Measurements from ENCODE around the gene ZNF217.
"Not testable (repeated sequence)": the region's sequence is repeated elsewhere in the genome, so short reads cannot be mapped to it uniquely, and the experiment has no call there.

ZNF217 gene

DNA sequence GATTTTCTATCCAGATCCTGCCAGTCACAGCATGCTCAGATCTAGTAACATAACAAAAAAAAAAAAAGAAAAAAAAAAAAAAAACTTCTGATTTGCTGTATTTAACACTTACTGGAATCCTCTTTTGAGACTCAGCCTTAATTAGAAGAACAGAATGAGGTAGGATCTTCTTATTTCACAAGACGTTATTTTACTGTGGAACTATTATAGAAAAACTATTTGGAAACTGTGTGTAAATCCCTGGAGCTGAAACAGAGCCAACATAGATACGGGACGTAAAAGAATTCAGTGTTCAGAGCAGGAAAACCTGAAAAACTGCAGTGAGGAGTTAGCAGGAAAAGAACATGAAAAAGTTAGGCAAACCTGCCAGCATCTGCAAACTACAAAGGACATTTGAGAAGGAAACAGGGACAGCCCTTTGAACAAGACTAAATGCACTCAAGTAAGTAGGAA is 3.4 kb upstream of the ZNF217 start:
- no peak for DNase-seq

GRCh38 chr20:53596189-53597001 is 2.8 kb upstream of the ZNF217 start:
- peak; percentile 79 for DNase-seq

DNA sequence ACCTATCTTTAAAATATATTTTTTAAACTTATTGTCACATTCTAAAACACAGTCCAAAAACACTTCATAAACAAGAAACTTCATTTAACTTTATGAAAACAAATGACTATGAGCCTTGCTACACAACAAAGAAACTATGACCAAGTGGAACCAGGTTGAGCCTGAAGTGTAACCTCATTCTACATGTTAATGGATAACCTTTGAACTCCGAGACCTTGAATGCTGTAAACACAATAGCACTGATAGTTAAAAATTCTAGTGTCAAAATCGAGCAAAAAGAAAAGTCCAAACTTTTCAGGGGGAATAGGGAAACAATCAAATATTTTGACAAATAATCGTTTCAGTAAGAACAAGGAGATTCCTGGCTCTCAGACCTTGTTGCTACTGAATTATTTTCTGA is 2.1 kb upstream of the ZNF217 start:
- peak; percentile 25 for DNase-seq

DNA sequence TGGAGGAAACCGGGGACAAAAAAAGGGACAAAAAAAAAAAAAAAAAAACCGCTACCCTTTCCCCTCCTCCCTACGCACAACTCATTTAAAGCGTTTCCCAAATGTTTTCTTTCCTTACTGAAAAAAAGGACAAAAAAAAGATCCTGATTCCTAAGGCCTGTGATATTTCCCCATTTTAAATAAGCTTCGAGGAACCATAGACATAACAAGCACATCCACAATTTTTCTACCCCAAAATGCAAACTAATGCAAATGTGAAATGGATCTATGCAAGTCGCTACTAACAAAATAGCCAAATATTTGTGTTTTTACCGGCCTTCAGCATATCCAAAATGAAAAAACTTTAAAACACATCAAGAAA is 1.4 kb upstream of the ZNF217 start:
- peak; percentile 49 for DNase-seq

DNA sequence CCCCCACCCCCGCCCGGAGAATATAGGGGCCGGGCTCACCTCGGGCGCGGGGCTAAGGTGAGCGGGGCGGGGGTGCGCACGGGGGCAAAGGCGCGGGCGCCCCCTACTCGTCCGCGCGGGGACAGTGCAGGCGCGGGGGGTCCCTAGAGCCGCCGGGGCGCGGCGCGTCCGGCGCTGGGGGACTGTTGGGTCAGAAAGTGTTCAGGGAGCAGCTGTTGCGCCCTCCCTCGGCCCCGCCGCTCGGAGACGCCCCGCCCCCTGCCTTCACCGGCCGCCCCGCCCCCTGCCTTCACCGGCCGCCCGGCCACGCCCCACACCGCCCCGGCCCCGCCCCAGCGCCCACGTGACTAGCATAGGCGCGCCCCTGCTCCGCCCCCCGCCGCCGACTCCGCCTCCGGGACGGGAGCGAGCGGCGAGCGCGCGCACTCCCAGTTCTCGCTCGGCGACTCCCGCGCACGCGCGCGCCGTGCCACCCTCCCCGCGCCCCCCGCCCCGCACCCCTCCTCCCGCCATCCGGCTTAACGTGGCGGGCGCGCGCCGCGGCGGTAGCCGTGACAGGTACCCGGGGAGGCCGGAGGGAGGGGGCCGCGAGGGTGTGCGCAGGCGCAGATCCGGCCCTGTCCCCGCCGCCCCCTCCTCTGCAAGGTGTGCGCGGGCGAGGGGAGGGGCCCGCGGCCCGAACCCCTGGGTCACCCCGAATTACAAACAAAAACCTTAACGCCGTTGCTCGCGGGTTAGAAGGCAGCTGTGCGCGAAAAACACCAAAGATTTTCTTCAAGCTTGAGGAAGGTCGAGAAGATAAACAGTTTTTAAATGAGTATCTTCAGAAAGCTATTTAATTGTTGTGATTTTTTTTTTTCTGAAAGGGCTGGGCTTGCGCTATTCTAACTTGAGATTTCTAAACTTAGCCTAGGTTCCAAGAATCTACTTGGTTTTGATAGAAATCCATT is 704 bp upstream of the ZNF217 start:
- peak; percentile 95 for DNase-seq

- peak; percentile 51 for DNase-seq
Observed at GRCh38 chr20:53592992-53593465, 610 bp downstream of the ZNF217 start.

DNA sequence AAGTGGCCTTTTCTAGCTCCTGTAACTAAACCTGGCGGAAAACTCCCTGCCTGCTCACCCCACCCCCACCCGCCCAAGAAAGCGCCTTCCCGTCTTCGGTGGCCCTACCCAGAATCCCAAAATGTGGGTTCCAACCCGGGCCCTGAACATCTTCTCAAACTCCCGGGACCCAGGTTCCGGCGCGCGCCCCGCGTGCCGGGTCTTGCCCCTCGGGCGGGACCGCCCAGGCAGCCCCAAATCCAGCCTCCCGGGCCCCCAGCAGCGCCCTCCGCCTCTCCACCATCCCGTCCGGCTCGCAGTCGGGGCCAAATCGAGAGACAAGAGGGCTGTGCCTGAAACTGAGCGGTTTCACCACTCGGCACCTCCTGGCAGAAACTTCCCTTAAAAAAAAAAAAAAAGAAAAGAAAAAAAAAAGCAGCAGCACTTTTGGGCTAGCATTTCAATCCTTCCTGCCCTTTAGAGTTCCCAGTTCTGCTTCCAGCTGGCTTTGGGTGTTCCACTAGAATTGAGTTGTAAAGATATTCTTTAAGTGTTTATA is 1.1 kb downstream of the ZNF217 start:
- DNase-seq, result peak; percentile 59

GRCh38 chr20:53591941-53592441 is 1.6 kb downstream of the ZNF217 start:
- peak; percentile 84 for DNase-seq

DNA sequence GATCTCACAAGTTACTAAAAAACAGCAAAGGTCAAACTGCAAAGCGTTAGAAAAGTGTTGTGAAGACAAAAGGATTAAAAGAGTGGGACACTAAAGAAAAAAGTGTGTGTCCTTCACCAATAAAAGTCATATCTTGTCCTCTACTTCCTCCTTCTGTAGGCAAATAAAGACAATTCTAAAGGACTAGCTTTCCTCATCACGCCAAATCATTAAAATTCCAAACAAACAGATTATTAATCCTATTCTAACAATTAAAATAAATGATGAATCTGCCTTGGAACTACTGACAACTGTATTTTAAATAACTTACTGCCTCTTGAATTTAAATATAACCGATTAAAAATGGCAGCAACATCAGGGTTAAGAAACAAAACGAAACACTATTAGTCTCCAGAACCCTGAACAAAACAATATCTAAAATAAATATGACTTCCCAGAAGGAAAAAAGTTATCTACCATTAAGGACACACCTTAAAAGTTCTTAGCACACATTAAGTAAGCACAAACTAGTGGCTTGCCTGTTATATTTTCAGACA is 2.4 kb downstream of the ZNF217 start:
- DNase-seq, result not testable (repeated sequence)

DNA sequence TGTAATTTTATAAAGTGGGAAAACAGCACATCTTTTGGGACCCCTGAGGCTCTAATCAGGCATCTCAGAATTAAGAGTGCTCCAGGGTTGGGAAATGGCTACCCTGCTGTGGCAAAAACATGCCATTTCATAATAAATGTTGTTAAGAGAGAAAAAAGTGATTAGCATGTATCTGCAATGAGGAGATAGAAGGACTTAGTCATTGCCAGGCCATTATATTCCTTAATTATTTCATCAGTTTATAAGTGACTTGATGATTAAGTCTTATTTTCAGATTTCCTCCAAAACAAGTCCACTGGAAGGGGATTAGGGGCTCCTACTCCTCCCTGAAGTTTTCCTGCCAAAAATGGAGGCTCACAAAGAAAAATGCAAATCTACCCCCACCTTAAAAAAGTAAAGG is 3.0 kb downstream of the ZNF217 start:
- DNase-seq, result not testable (repeated sequence)

- DNase-seq, result peak; percentile 36
Observed at GRCh38 chr20:53590122-53590521, 3.5 kb downstream of the ZNF217 start.

GRCh38 chr20:53589321-53590065 is 4.1 kb downstream of the ZNF217 start:
- DNase-seq, result peak; percentile 85

DNA sequence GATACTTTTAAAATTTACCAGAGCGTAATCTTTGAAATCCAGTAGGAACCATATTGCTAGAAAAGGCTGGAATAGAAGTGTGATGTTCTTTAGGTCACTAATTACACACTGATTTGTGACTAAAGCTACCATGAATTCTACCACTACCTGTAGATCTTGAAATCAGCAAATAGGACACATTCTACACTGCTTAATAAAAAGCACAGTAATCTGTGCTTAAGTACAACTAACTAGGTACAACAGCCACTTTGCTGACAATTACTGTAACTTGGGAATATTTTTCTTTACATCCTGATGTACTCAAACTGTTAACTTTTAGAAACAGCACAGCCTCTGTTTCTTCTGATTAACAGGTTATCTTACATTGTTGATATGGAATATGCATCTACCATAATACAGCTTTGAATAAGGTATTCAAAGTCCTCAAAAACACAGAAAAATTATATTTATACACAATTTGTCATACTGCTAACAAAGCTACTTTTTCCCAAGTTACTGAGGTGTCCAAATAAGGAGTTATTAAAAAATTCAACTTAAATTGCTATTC is 6.4 kb downstream of the ZNF217 start:
- DNase-seq, result not testable (repeated sequence)

- DNase-seq, result no peak
Observed at GRCh38 chr20:53586640-53587039, 7.0 kb downstream of the ZNF217 start.

- DNase-seq, result not testable (repeated sequence)
Observed at GRCh38 chr20:53585910-53586309, 7.7 kb downstream of the ZNF217 start.

DNA sequence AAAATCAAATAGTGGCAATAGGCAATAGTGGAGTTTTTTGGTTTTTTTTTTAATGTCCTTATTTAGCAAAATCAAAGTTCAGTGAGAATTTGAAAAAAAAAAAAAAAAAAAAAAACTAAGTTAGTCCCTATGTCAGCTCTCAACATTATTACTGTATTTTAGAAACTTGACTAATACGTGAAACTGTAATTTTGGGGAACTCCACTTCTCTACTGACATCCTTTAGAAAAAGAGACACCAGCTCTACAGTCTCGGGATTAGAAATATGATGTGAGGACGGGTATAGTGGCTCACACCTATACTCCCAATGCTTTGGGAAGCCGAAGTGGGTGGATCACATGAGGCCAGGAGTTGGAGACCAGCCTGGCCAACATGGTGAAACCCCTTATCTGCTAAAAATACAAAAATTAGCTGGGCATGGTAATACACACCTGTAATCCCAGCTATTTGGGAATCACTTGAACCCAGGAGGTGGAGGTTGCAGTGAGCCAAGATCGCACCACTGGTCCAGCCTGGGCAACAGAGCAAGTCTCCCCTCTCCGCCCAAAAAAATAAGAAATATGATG is 8.6 kb downstream of the ZNF217 start:
- DNase-seq, result not testable (repeated sequence)

DNA sequence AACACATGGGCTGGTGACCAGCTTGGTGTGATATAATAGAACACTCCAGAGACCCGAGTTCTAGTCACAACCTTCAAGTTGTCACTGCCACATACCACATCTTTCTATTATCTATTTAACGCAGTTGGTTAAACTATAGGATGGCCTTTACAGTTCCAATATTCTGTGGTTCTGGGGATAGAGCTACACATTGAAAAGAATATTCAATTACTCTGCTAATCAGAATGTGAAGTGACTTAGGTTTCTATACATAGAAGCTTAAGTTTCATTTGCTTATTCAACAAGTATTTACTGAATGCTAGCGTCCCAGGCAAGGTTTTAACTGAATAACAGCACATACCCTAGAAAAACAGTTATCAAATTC is 9.1 kb downstream of the ZNF217 start:
- not testable (repeated sequence) for DNase-seq

GRCh38 chr20:53583660-53584549 is 9.7 kb downstream of the ZNF217 start:
- not testable (repeated sequence) for DNase-seq

DNA sequence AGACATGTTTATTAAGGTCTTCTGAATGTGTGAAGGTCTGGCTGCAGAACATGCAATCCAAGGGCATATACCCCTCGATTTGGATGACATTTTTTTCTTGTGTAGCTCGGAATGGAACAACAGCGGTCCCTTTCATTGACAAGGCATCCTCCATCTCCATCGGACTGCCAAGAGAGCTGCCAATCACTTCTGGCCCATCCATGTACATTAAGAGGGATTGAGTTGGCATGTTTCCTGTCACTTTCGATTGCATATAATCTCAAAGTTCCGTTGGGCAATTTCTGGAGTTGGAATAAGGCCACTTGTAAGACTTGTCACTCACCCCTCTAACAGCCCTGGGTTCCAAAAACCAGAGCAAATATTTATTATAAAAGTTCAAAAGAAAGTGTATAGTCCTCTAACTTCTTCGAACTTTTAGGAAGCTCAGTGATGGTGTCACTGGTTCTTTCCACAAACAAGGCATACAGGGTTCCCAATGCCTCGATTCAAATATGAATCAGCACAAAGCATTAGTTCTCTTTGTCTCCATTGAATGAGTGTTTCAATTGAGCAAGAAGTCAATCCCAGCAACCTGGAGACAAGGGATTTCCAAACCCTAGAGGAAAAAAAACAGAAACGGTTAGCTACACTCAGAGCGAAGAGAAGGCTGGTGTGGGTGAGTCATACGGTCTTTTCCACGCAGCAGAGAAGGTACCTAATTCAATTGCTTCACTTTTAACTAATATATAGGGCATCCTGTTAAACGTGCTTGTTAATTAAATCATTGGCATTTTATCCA is 10.9 kb downstream of the ZNF217 start:
- no peak for DNase-seq

DNA sequence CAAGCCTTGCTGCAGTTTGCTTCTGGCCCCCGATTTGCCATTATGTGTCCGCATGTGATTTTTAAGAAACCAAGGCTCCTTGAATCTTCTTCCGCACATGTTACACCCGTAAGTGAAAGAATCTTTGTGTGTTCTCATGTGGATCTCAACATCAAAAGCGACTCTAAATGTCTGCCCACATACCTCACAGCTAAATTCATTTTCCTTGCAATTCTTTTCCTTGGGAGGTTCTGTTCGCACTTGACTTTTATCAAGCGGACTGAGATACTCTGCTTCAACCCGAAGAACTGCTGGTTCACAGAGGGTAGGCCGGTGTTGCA is 11.4 kb downstream of the ZNF217 start:
- no peak for DNase-seq

Measured in NCI-H82 (cell line).